Stomach (tissue), 9 donors: ENCODE data around the gene ERLIN1. TPM values are rescaled to one million over a fixed set of nuclear protein-coding genes. Genes with fewer than 3 reads are reported as not detected.

Experiments
- DNase-seq, 2 donors: peaks; one replicate each; pipeline versions ENCODE4 v3.0.0 to v3.0.0-alpha.2; 2013 to 2019
- H3K27ac ChIP-seq, 5 donors: fragments of 200-600 bp in 4 of 5; sonication (generic) in 4 of 5; one replicate each; pipeline ENCODE4 v1.5.1; 2013 to 2019; ENCODE audit warnings: mild to moderate bottlenecking in 1 of 5, moderate library complexity in 1 of 5
- H3K27me3 ChIP-seq, 3 donors: fragments of 200-600 bp; sonication (generic); one replicate each; pipeline ENCODE4 v1.5.1; 2017 to 2019; ENCODE audit warnings: mixed run types in 1 of 3
- H3K36me3 ChIP-seq, 4 donors: fragments of 200-600 bp; sonication (generic); 1 replicate in 3 of 4; 2 replicates in 1 of 4; pipeline ENCODE4 v1.5.1; 2016 to 2019
- H3K4me1 ChIP-seq, 4 donors: fragments of 200-600 bp; sonication (generic); one replicate each; pipeline ENCODE4 v1.5.1; 2016 to 2019
- H3K4me3 ChIP-seq, 4 donors: fragments of 200-600 bp; sonication (generic) in 3 of 4; one replicate each; pipeline ENCODE4 v1.5.1; 2016 to 2019; ENCODE audit warnings: mild to moderate bottlenecking in 1 of 4
- H3K9me3 ChIP-seq, 4 donors: fragments of 200-600 bp; sonication (generic); one replicate each; pipeline ENCODE4 v1.5.1; 2016 to 2019
- EP300 ChIP-seq: sonication (generic); formaldehyde crosslinking; IDR thresholded peaks from one replicate; pipeline ENCODE4 v1.6.1; 2017; ENCODE audit warnings: antibody characterized with exemption
- POLR2A ChIP-seq, 4 donors: fragments of 450-650 bp; IDR thresholded peaks; one replicate each; pipeline ENCODE4 v1.6.1; 2016; ENCODE audit warnings: antibody characterized with exemption in 4 of 4, control low read depth in 2 of 4, mild to moderate bottlenecking in 1 of 4, moderate library complexity in 1 of 4
- POLR2AphosphoS5 ChIP-seq, 3 donors: sonication (generic); formaldehyde crosslinking; IDR thresholded peaks; one replicate each; pipeline ENCODE4 v1.6.1; 2016; ENCODE audit warnings: antibody characterized with exemption in 3 of 3
- WGBS, 5 donors: extraction: QIAGEN DNeasy Blood & Tissue Kit in 3 of 5; methylation state at CpG; one replicate each; pipeline versions ENCODE4 v1.1.5 to v1.1.7; 2013 to 2018; 5-methylcytosine and 5-hydroxymethylcytosine counted together
- intact Hi-C: fragments of 100-400 bp; cut with DNase I; formaldehyde crosslinking; loops from one replicate; pipeline ENCODE4 v1.15.1; 2023; ENCODE audit warnings: low total_unique reads
- polyA plus RNA-seq, 3 donors: library from polyadenylated mRNA; stranded (reverse); fragments of 200-250 nt; gene quantifications; one replicate each; pipeline ENCODE4 v1.2.3, GENCODE V29; 2013
- total RNA-seq, 5 donors: library from RNA; depleted of rRNA; stranded (reverse); fragments of >200 nt; gene quantifications; one replicate each; pipeline versions ENCODE4 v1.1.0 to v1.2.3, GENCODE V29; 2014 to 2016
- TF ChIP-seq, protein P1 (sequence below), 7 experiments: fragments of 450-650 bp in 4 of 7; fragments of 200-600 bp in 3 of 7; sonication (generic) in 3 of 7; IDR thresholded peaks; one replicate each; pipeline ENCODE4 v1.5.1; 2016 to 2019; ENCODE audit warnings: antibody characterized with exemption in 7 of 7, control low read depth in 2 of 7, mild to moderate bottlenecking in 1 of 7
- donor health status: healthy with polysubstance abuse.
- donor health status: Bipolar disorder and iron deficiency.
- donor health status: healthy.

ERLIN1 gene
- total and polyA plus RNA-seq, 8 donors: 4.4 to 61.5 (median 9.4) TPM

DNA sequence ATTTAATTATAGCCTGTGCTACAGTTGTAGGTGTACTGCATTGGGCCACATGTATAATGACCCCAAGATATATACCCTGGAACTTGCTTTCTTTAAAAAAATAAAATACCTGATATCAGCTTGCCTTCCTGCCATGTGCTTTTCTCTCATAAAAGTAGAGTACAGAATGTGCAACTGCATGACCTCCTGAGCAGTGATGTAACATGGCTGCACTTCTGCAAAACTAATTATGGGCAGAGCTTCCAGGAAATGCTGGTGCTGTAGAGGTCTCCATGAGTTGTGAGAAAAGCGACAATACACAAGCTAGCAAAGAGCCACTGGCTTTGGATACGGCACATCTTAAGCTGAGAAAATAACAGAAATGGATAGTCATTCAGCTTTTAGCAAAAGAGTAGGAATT is 6.5 kb upstream of the ERLIN1 start:
- Histone ChIP-seq H3K4me1 (peaks cover 4 to 11% (median 6%) of the 10 kb centered on the region in 4 donors), H3K9me3 (no peaks in the 10 kb centered on the region), H3K27ac (peak overlapping the region in 2 of 5 donors; percentile 21 to 47), H3K36me3 (peaks cover 33 to 78% (median 73%) of the 10 kb centered on the region in 4 donors), H3K27me3 (no peaks in the 10 kb centered on the region), H3K4me3 (no peak overlapping the region)
- no peak for DNase-seq
- intact Hi-C loops: no loop called here
- WGBS, 5 donors: 79 to 95% (median 90%) methylated on average over 2 of the region's 2 CpGs
- TF ChIP-seq POLR2A (IDR thresholded peaks at IDR 0.05) (no peak), EP300 (no peak), POLR2AphosphoS5 (IDR thresholded peaks at IDR 0.05) (no peak)
- TF ChIP-seq, protein P1, sequence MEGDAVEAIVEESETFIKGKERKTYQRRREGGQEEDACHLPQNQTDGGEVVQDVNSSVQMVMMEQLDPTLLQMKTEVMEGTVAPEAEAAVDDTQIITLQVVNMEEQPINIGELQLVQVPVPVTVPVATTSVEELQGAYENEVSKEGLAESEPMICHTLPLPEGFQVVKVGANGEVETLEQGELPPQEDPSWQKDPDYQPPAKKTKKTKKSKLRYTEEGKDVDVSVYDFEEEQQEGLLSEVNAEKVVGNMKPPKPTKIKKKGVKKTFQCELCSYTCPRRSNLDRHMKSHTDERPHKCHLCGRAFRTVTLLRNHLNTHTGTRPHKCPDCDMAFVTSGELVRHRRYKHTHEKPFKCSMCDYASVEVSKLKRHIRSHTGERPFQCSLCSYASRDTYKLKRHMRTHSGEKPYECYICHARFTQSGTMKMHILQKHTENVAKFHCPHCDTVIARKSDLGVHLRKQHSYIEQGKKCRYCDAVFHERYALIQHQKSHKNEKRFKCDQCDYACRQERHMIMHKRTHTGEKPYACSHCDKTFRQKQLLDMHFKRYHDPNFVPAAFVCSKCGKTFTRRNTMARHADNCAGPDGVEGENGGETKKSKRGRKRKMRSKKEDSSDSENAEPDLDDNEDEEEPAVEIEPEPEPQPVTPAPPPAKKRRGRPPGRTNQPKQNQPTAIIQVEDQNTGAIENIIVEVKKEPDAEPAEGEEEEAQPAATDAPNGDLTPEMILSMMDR (IDR thresholded peaks at IDR 0.05): no peak

DNA sequence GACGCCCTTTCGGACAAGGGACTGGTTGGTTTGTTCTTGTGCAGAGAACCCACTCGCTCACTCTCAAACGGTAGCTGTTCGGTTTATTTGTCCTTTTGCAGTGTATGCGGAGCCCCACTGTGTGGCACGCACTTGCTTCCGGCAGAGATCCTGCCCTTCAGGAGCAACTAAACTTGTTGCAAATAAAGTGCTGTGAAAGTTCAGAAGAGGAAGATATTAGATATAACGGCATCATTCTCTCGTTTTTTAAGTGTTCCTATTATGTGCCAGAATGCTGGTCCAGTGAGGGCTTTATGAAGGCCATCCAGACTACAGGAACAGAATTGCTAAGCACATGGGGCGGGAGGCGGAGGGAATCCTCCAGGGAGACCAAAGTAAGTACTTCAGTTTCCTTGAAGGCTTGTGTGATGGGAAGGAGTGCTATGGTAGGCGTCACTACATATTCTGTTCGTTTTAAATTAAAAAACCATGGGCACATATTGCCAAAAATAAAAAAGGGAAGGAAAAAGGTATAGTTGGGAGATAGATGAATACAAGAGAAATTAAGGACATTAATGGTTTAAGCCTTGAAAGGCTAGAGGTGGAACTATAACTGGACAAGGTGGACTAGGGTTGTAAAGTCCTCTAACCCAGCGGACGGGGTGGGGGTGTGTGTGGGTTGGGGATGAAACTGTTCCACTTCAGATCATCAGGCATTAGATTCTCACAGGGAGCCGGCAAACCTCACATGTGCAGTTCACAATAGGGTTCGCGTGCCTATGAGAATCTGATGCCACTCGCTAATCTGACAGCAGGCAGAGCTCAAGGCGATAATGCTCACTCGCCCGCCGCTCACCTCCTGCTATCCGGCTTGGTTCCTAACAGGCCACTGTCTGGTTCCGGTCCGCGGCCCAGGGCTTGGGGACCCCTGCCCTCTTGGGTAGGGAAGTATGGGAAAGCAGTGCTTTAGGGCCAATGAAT is 704 bp upstream of the ERLIN1 start:
- Histone ChIP-seq H3K4me3 (peak overlapping the region; percentile 65 to 92 (median 70)), H3K36me3 (peaks cover 9 to 50% (median 38%) of the 10 kb centered on the region in 4 donors), H3K27ac (peak overlapping the region; percentile 85 to 92 (median 88)), H3K27me3 (no peaks in the 10 kb centered on the region), H3K9me3 (no peaks in the 10 kb centered on the region), H3K4me1 (peaks cover 25 to 47% (median 35%) of the 10 kb centered on the region in 4 donors)
- WGBS, 5 donors: 23 to 33% (median 27%) methylated on average over 28 of the region's 28 CpGs
- no peak for TF ChIP-seq POLR2A (IDR thresholded peaks at IDR 0.05)
- TF ChIP-seq, protein P1 (IDR thresholded peaks at IDR 0.05): no peak
- intact Hi-C loops: no loop called here
- DNase-seq: peak in 1 of 2 donors; percentile 63

DNA sequence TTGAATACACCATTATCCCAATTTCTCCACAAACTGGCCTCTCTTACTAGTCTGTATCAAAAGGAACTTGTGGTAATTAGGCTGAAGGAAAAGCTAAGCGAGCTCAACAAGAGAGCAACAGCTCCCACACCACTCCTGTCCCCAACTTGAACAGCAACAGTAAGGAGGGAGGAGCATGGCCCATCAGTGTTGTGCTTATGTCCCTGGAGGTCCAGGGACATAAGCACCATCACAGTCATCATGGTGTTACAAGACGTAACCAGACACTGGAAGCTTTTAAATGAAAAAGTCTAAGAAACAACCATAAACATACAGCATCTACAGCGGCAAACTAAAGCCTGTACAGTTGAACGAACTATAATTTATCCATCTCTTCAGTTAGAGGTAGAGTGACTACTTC is 989 bp downstream of the ERLIN1 start:
- DNase-seq: peak in 1 of 2 donors; percentile 48
- TF ChIP-seq EP300 (no peak), POLR2AphosphoS5 (IDR thresholded peaks at IDR 0.05) (no peak), POLR2A (IDR thresholded peaks at IDR 0.05) (no peak)
- TF ChIP-seq, protein P1 (IDR thresholded peaks at IDR 0.05): no peak
- peaks cover 25 to 56% (median 42%) of the 10 kb centered on the region in 4 donors for H3K4me1 ChIP-seq
- no peaks in the 10 kb centered on the region for H3K9me3 ChIP-seq
- peak overlapping the region; percentile 16 to 92 (median 88) for H3K27ac ChIP-seq
- H3K4me3 ChIP-seq: peak overlapping the region; percentile 65 to 92 (median 70)
- intact Hi-C loops: no loop called here
- H3K36me3 ChIP-seq: peaks cover 0 to 42% (median 21%) of the 10 kb centered on the region in 4 donors
- H3K27me3 ChIP-seq: no peaks in the 10 kb centered on the region
- 2 to 7% (median 3%) methylated on average over 4 of the region's 4 CpGs for WGBS, 5 donors

DNA sequence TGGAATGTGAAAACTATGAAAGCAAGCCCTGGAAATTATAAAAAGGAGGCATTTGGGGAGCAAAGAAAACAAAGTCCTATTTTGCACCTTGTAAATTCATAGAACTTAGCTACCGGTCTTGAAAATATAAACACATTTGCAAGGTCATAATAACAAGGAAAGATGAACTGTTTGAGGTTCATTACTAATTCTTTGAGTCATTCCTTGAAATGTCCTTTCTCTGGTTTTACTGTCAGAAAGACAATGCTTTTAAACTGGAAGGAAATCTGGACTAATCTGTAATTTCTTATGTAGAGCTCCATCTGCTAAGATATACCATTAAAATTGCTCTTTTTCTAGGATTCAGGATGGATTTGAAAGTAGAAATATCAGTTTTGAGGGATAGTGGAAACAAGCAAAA is 1.4 kb downstream of the ERLIN1 start:
- TF ChIP-seq, protein P1 (IDR thresholded peaks at IDR 0.05): no peak
- TF ChIP-seq POLR2A (IDR thresholded peaks at IDR 0.05) (no peak), EP300 (no peak), POLR2AphosphoS5 (IDR thresholded peaks at IDR 0.05) (no peak)
- Histone ChIP-seq H3K27me3 (no peaks in the 10 kb centered on the region), H3K36me3 (peaks cover under 1 to 40% (median 20%) of the 10 kb centered on the region in 4 donors), H3K9me3 (no peaks in the 10 kb centered on the region), H3K27ac (peak overlapping the region in 4 of 5 donors; percentile 85 to 92 (median 90)), H3K4me3 (peak overlapping the region; percentile 65 to 92 (median 70)), H3K4me1 (peaks cover 28 to 60% (median 47%) of the 10 kb centered on the region in 4 donors)
- intact Hi-C loops: no loop called here
- 15 to 38% (median 36%) methylated on average over 1 of the region's 1 CpG for WGBS, 5 donors
- DNase-seq: no peak
